VCaP (cell line): ENCODE data around the gene KCTD17.

Experiments
- H3K27ac ChIP-seq: fragments of 450-650 bp; 2 replicates; pipeline ENCODE4 v1.5.1; 2017
- TF ChIP-seq, protein P1 (sequence below): fragments of 450-650 bp; conservative IDR thresholded peaks from 2 replicates; pipeline ENCODE4 v1.5.1; 2017; ENCODE audit warnings: mild to moderate bottlenecking, moderate library complexity

The KCTD17 gene

DNA sequence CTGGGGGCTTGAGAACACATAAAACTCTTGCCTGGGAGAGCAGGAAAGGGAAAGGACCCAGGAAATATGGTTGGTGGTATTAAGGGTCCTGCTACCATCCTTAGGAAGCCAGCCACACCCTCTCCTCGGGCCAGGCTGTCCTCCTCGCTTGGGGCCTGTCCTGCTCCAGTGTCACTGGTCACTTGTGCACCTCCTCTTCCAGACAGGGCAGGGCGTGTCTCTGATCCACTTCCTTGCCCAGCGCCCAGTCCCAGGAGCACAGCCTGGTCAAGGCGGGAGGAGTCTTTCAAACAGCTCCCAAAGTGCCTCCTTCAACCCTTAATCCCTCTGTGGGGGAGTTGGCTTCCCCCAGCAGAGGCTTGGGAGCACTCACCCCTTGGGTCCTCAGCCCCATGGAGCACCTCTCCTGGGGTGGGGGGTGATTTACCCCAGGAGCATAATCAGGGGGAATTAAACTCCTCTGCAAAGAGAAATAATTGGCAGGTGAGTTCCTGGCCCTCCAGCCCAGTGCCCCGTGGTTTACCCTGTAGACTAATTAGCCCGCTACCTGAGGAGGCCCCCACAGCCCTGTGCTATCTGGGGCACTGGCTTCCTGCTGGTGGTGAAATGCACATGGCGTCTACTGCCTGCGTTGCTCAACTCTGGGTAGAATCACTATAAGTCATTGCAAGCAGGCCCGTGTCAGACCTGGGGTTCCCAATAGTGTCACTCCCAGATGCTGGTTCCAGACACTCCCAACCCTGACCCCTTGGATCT lies 49.9 kb downstream of the KCTD17 start:
- H3K27ac ChIP-seq = no peak overlapping the region

GRCh38 chr22:37103151-37103550 lies 51.6 kb downstream of the KCTD17 start:
- no peak overlapping the region for H3K27ac ChIP-seq
- TF ChIP-seq, protein P1, sequence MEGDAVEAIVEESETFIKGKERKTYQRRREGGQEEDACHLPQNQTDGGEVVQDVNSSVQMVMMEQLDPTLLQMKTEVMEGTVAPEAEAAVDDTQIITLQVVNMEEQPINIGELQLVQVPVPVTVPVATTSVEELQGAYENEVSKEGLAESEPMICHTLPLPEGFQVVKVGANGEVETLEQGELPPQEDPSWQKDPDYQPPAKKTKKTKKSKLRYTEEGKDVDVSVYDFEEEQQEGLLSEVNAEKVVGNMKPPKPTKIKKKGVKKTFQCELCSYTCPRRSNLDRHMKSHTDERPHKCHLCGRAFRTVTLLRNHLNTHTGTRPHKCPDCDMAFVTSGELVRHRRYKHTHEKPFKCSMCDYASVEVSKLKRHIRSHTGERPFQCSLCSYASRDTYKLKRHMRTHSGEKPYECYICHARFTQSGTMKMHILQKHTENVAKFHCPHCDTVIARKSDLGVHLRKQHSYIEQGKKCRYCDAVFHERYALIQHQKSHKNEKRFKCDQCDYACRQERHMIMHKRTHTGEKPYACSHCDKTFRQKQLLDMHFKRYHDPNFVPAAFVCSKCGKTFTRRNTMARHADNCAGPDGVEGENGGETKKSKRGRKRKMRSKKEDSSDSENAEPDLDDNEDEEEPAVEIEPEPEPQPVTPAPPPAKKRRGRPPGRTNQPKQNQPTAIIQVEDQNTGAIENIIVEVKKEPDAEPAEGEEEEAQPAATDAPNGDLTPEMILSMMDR = no peak

More for the DNA sequence above, 49.9 kb downstream of the KCTD17 start:
- TF ChIP-seq, protein P1 = no peak

DNA sequence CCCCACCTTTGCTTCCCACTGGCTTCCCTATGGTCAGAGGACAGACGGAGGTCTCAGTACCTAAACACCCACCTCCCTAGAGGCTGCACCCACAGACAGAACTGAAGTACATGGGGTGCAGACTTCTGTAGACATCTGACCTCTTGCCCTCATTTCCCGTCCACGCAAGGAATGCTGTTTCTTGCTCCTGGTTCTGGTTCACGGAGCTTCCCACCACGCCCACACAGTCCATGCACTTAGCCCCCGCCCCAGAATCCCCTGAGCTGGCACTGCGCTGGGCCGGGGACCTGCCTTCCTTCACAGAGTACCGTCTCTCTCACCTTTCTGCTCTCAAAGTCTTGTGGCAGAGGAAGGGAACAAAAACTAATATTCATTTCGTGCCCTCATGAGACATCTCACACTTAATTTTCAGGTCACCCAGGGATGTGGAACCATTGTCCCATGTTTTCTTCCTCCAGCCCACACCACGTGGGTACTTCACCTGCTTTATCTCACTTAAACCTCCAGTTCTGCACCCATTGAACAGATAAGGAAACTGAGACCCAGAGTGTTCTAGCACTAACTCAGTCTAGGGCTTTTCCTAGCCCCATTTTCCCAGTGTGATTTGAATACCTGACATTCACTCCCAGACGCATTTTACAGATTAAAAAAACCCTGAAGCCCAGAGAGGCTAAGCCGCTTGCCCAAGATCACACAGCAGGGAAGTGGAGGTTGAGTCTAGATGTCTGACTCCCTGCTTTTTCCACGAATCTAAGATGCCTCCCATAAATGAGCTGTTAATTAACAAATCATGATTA lies 52.3 kb downstream of the KCTD17 start:
- TF ChIP-seq, protein P1 = no peak
- no peak overlapping the region for H3K27ac ChIP-seq

GRCh38 chr22:37105154-37105553 lies 53.6 kb downstream of the KCTD17 start:
- no peak overlapping the region for H3K27ac ChIP-seq
- TF ChIP-seq, protein P1 = no peak

DNA sequence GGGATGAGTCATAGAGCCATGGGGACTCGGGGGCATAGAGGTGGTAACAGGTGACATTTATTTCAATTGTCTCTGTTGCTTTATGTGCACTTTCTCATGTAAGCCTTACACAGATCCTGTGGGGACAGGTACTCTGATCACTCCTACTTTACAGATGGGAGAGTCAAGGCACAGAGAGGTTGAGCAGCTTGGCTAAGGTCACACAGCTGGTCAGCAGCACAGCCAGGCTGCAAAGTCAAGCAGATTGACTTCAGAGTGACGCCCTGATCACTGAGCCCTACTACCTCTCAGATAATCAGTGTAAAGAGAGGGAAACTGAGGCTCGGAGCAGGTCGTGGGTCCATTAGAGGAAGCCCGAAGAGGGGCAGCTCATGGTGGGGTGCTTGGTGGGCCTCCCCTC lies 54.4 kb downstream of the KCTD17 start:
- H3K27ac ChIP-seq = no peak overlapping the region
- TF ChIP-seq, protein P1 = no peak

DNA sequence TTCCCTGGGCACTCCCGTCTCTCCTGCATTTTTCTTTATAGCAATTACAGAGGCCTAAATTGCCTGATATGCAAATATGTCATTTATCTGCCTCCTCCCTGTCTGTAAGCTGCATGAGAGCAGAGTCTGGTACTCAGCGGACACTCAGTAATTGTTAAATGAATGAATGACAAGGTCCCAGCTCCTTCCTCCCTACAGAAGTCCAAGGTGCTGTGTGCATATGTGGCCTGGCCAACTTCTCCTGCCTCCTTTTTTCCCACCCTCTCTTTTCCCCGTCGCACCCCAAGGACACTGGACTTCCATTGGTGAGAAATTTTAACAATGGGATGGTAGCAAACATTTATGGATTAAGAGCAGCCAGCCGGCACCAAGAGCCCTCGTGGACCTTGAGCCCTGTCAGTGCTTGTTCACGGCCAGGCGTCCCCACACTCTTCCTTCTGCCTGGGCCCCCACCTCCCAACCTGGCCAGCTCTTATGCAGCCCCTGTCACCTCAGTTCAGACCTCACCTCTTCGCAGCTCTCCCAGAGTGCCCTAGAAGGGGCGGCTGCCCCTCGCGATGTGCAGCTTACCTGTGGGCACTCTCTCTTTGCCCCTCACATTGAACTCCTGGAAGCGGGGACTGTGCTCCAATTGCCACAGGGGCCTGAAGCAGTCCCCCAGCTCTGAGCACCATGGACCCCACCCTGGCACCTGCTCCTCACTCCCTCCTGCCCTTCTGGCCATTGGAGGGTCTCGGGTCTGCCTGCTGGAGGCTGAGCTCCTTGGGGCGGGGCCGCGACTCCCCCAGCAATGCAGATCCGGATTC lies 56.5 kb downstream of the KCTD17 start:
- TF ChIP-seq, protein P1 = no peak
- no peak overlapping the region for H3K27ac ChIP-seq
